H1 (cell line): ENCODE results near the gene EPHA5. TPM values are rescaled to one million over a fixed set of nuclear protein-coding genes. Genes with fewer than 3 reads are reported as not detected.

Source experiments
- CTCF ChIA-PET: fragments of 300-600 bp; sonication (Branson Sonifier 250); formaldehyde crosslinking; loops from one replicate; lab custom pipeline; 2021; ENCODE audit not compliant: partially characterized antibody; lab: Charles Lee
- POLR2A ChIA-PET: fragments of 300-600 bp; sonication (Branson Sonifier 250); formaldehyde crosslinking; loops from one replicate; lab custom pipeline; 2021; ENCODE audit warnings: inconsistent platforms; ENCODE audit not compliant: partially characterized antibody; lab: Charles Lee
- DNase-seq, 2 experiments: peaks; one replicate each; pipeline versions ENCODE4 v3.0.0 to v3.0.0-alpha.2; 2010 to 2022; ENCODE audit warnings: low spot score in 2 of 2, low read depth in 1 of 2, mixed read lengths in 1 of 2
- FAIRE-seq: peaks from 2 replicates; lab custom pipeline; 2011; peaks lifted over from hg19 to GRCh38; lab: Jason Lieb, UNC
- H2AFZ ChIP-seq: 2 replicates; pipeline ENCODE4 v1.8.1; 2012; ENCODE audit warnings: low read length, inconsistent platforms
- H2AK5ac ChIP-seq: 2 replicates; pipeline ENCODE4 v1.6.1; 2013; ENCODE audit warnings: low read depth, low read length
- H2BK120ac ChIP-seq: replicated peaks from 2 replicates; pipeline ENCODE3; 2013; ENCODE audit warnings: low read depth, low read length, inconsistent platforms
- H2BK12ac ChIP-seq: 2 replicates; pipeline ENCODE4 v1.6.1; 2013; ENCODE audit warnings: low read depth, low read length
- H2BK15ac ChIP-seq: 2 replicates; pipeline ENCODE4 v1.6.1; 2013; ENCODE audit warnings: low read length
- H2BK20ac ChIP-seq: 2 replicates; pipeline ENCODE4 v1.6.1; 2013; ENCODE audit warnings: low read length
- H2BK5ac ChIP-seq: 2 replicates; pipeline ENCODE4 v1.6.1; 2013; ENCODE audit warnings: low read depth, low read length
- H3K14ac ChIP-seq: 2 replicates; pipeline ENCODE4 v1.6.1; 2013; ENCODE audit warnings: inconsistent platforms; ENCODE audit not compliant: insufficient read length
- H3K18ac ChIP-seq: 2 replicates; pipeline ENCODE4 v1.6.1; 2013; ENCODE audit warnings: low read length; ENCODE audit errors: extremely low read depth
- H3K23ac ChIP-seq: 2 replicates; pipeline ENCODE4 v1.6.1; 2013; ENCODE audit warnings: inconsistent platforms; ENCODE audit not compliant: insufficient read length
- H3K23me2 ChIP-seq: 2 replicates; pipeline ENCODE4 v1.6.1; 2013; ENCODE audit warnings: low read depth, low read length
- H3K27ac ChIP-seq: 2 replicates; pipeline ENCODE4 v1.6.1; 2011; ENCODE audit warnings: low read depth, low read length, inconsistent platforms
- H3K27me3 ChIP-seq, 4 experiments: replicated peaks in 1 of 4; 1 replicate in 1 of 4; 2 replicates in 3 of 4; pipeline versions ENCODE4 v1.6.1 to v1.8.1; 2011 to 2013; ENCODE audit warnings: low read length in 3 of 4, mild to moderate bottlenecking in 3 of 4, inconsistent platforms in 2 of 4, mixed read lengths in 2 of 4, moderate library complexity in 1 of 4; ENCODE audit not compliant: control insufficient read depth in 3 of 4, insufficient read depth in 3 of 4; ENCODE audit errors: extremely low read depth in 1 of 4
- H3K36me3 ChIP-seq, 4 experiments: 2 replicates each; pipeline versions ENCODE4 v1.6.1 to v1.8.1; 2011 to 2013; ENCODE audit warnings: mild to moderate bottlenecking in 4 of 4, low read length in 3 of 4, moderate library complexity in 2 of 4, control low read depth in 1 of 4, inconsistent platforms in 1 of 4; ENCODE audit not compliant: insufficient read depth in 4 of 4, control insufficient read depth in 2 of 4
- H3K4ac ChIP-seq: replicated peaks from 2 replicates; pipeline ENCODE3; 2013; ENCODE audit warnings: low read length, low read depth, mixed read lengths, inconsistent platforms; ENCODE audit not compliant: insufficient read length
- H3K4me1 ChIP-seq, 4 experiments: replicated peaks in 1 of 4; 1 replicate in 1 of 4; 2 replicates in 3 of 4; pipeline versions ENCODE4 v1.6.1 to v1.8.1; 2011 to 2013; ENCODE audit warnings: low read length in 3 of 4, inconsistent platforms in 2 of 4, mixed read lengths in 1 of 4; ENCODE audit not compliant: insufficient read depth in 4 of 4, control insufficient read depth in 3 of 4
- H3K4me2 ChIP-seq, 2 experiments: 2 replicates each; pipeline versions ENCODE4 v1.6.1 to v1.8.1; 2011 to 2013; ENCODE audit warnings: low read depth in 2 of 2, low read length in 2 of 2, control low read depth in 1 of 2, inconsistent platforms in 1 of 2, mild to moderate bottlenecking in 1 of 2; ENCODE audit not compliant: insufficient read depth in 1 of 2
- H3K4me3 ChIP-seq, 4 experiments: fragments of 200-600, 300-600 bp in 1 of 4; sonication (generic), shearing (Covaris generic), sonication (Bioruptor Twin) in 1 of 4; 2 replicates each; pipeline versions ENCODE4 v1.5.1 to v1.8.1; 2011 to 2016; ENCODE audit warnings: low read length in 4 of 4, low read depth in 3 of 4, control low read depth in 2 of 4, inconsistent platforms in 2 of 4, mild to moderate bottlenecking in 2 of 4, mixed read lengths in 1 of 4, moderate library complexity in 1 of 4; ENCODE audit not compliant: insufficient read depth in 2 of 4; ENCODE audit errors: extremely low read depth in 1 of 4
- H3K56ac ChIP-seq: replicated peaks from 2 replicates; pipeline ENCODE3; 2013; ENCODE audit warnings: low read depth, mild to moderate bottlenecking, mixed read lengths, low read length, inconsistent platforms; ENCODE audit not compliant: insufficient read length
- H3K79me1 ChIP-seq: 2 replicates; pipeline ENCODE4 v1.6.1; 2013; ENCODE audit warnings: low read depth, low read length, control low read depth
- H3K79me2 ChIP-seq, 2 experiments: 2 replicates each; pipeline versions ENCODE4 v1.6.1 to v1.8.1; 2012 to 2013; ENCODE audit warnings: low read length in 2 of 2, mild to moderate bottlenecking in 2 of 2, inconsistent platforms in 1 of 2; ENCODE audit not compliant: insufficient read depth in 2 of 2, control insufficient read depth in 1 of 2
- H3K9ac ChIP-seq, 4 experiments: replicated peaks in 1 of 4; 1 replicate in 1 of 4; 2 replicates in 3 of 4; pipeline versions ENCODE4 v1.6.1 to v1.8.1; 2011 to 2013; ENCODE audit warnings: low read depth in 3 of 4, low read length in 3 of 4, control low read depth in 2 of 4, mild to moderate bottlenecking in 2 of 4, moderate library complexity in 2 of 4, inconsistent platforms in 1 of 4; ENCODE audit errors: extremely low read depth in 1 of 4
- H3K9me3 ChIP-seq, 2 experiments: 2 replicates each; pipeline versions ENCODE4 v1.6.1 to v1.8.1; 2012 to 2013; ENCODE audit warnings: mild to moderate bottlenecking in 2 of 2, moderate library complexity in 2 of 2, control low read depth in 1 of 2, inconsistent platforms in 1 of 2, low read depth in 1 of 2, low read length in 1 of 2, mixed read lengths in 1 of 2; ENCODE audit not compliant: insufficient read depth in 2 of 2
- H4K20me1 ChIP-seq, 2 experiments: replicated peaks in 1 of 2; 2 replicates each; pipeline versions ENCODE3 to v1.8.1; 2011 to 2013; ENCODE audit warnings: inconsistent platforms in 2 of 2, low read length in 2 of 2, mild to moderate bottlenecking in 1 of 2; ENCODE audit not compliant: insufficient read depth in 2 of 2, control insufficient read depth in 1 of 2
- H4K5ac ChIP-seq: 2 replicates; pipeline ENCODE4 v1.6.1; 2013; ENCODE audit warnings: low read length, low read depth, mixed read lengths, inconsistent platforms; ENCODE audit not compliant: insufficient read length
- H4K8ac ChIP-seq: 2 replicates; pipeline ENCODE4 v1.8.0; 2013; ENCODE audit warnings: mild to moderate bottlenecking, moderate library complexity, low read length, inconsistent platforms; ENCODE audit not compliant: insufficient read depth; ENCODE audit errors: extremely low read depth
- H4K91ac ChIP-seq: replicated peaks from 2 replicates; pipeline ENCODE3; 2013; ENCODE audit warnings: low read length, mixed read lengths, inconsistent platforms; ENCODE audit not compliant: insufficient read length
- ASH2L ChIP-seq: fragments of 200-600, 300-600 bp; sonication (generic); IDR thresholded peaks from one replicate; pipeline ENCODE4 v1.7.1; 2017; ENCODE audit warnings: low read length
- BCL11A ChIP-seq, 2 experiments: IDR thresholded peaks; one replicate each; pipeline ENCODE4 v1.6.1; 2011; ENCODE audit warnings: low read depth in 2 of 2, low read length in 2 of 2, mild to moderate bottlenecking in 2 of 2
- BRCA1 ChIP-seq: IDR thresholded peaks from 2 replicates; pipeline ENCODE4 v1.6.1; 2012; ENCODE audit warnings: low read depth, low read length, improper control_type of control experiment
- CREB1 ChIP-seq: IDR thresholded peaks from 2 replicates; pipeline ENCODE4 v1.6.1; 2012; ENCODE audit warnings: inconsistent platforms
- CTCF ChIP-seq, 3 experiments: IDR thresholded peaks; 1 replicate in 2 of 3; 2 replicates in 1 of 3; pipeline versions ENCODE4 v1.5.1 to v1.6.1; 2011; ENCODE audit warnings: low read length in 3 of 3, mild to moderate bottlenecking in 3 of 3, inconsistent platforms in 2 of 3, low read depth in 1 of 3, moderate library complexity in 1 of 3; ENCODE audit not compliant: insufficient read depth in 1 of 3; ENCODE audit errors: control extremely low read depth in 1 of 3
- EP300 ChIP-seq, 2 experiments: IDR thresholded peaks; 1 replicate in 1 of 2; 2 replicates in 1 of 2; pipeline ENCODE4 v1.6.1; 2011 to 2012; ENCODE audit warnings: low read depth in 2 of 2, low read length in 2 of 2, mild to moderate bottlenecking in 2 of 2, borderline replicate concordance in 1 of 2, inconsistent platforms in 1 of 2, moderate library complexity in 1 of 2
- JUN ChIP-seq: IDR thresholded peaks from 2 replicates; pipeline ENCODE4 v1.6.1; 2011; ENCODE audit warnings: low read depth, mild to moderate bottlenecking, improper control_type of control experiment, low read length
- POLR2A ChIP-seq, 2 experiments: IDR thresholded peaks; 1 replicate in 1 of 2; 2 replicates in 1 of 2; pipeline ENCODE4 v1.6.1; 2011; ENCODE audit warnings: low read depth in 2 of 2, low read length in 2 of 2, mild to moderate bottlenecking in 2 of 2; ENCODE audit errors: control extremely low read depth in 1 of 2
- RBBP5 ChIP-seq: IDR thresholded peaks from 2 replicates; pipeline ENCODE4 v1.7.1; 2012; ENCODE audit warnings: low read depth, mild to moderate bottlenecking, inconsistent platforms, low read length, moderate library complexity, borderline replicate concordance
- RFX5 ChIP-seq: IDR thresholded peaks from 2 replicates; pipeline ENCODE4 v1.6.1; 2011; ENCODE audit warnings: low read depth, low read length, improper control_type of control experiment, borderline replicate concordance
- TAF7 ChIP-seq: optimal IDR thresholded peaks from 2 replicates; pipeline ENCODE3; 2011; ENCODE audit warnings: low read depth, mild to moderate bottlenecking, inconsistent platforms, low read length, moderate library complexity, borderline replicate concordance
- TBP ChIP-seq: IDR thresholded peaks from 2 replicates; pipeline ENCODE4 v1.6.1; 2011; ENCODE audit warnings: low read depth, low read length, improper control_type of control experiment
- TEAD4 ChIP-seq: IDR thresholded peaks from 2 replicates; pipeline ENCODE4 v1.6.1; 2012; ENCODE audit warnings: low read depth, low read length, inconsistent platforms, mixed read lengths
- YY1 ChIP-seq: IDR thresholded peaks from 2 replicates; pipeline ENCODE4 v1.6.1; 2011; ENCODE audit warnings: low read depth, mild to moderate bottlenecking, low read length
- WGBS, 2 experiments: shearing (Covaris generic) in 1 of 2; methylation state at CpG; one replicate each; pipeline versions ENCODE4 v1.1.6 to v1.1.7; 2013 to 2015; ENCODE audit warnings: low lambda C conversion rate in 2 of 2, mixed read lengths in 2 of 2, inconsistent platforms in 1 of 2, low coverage in 1 of 2, missing lambda C conversion rate in 1 of 2; ENCODE audit not compliant: insufficient replicate concordance in 2 of 2, insufficient coverage in 1 of 2, insufficient read length in 1 of 2; ENCODE audit errors: extremely low coverage in 1 of 2, missing lambda C conversion rate in 1 of 2; 5-methylcytosine and 5-hydroxymethylcytosine counted together
- polyA plus RNA-seq, 7 experiments: library from polyadenylated mRNA; depleted of rRNA in 3 of 7; stranded (reverse) in 5 of 7; unstranded in 2 of 7; fragments of >200 nt in 5 of 7; fragments of 200-250 nt in 2 of 7; gene quantifications; 1 replicate in 5 of 7; 2 replicates in 1 of 7; 4 replicates in 1 of 7; pipeline versions ENCODE4 v1.2.1 to v1.2.3, GENCODE V29; 2011 to 2013; ENCODE audit warnings: missing spikeins in 2 of 7, mixed read lengths in 2 of 7
- total RNA-seq: library from RNA; stranded (reverse); fragmentation: NEBNext Ultra II Directional; extraction: Animal tissue kit (Norgen Biotek cat#: 25700); gene quantifications from 2 replicates; pipeline ENCODE4 v1.2.1, GENCODE V29; 2021

EPHA5 gene
- total and polyA plus RNA-seq, 2 of the 8 experiments (the other 6 are each of a cell fraction or from before 2014, with no cell fraction given): 0.03 to 0.11 TPM

- H2AFZ ChIP-seq: no peak overlapping the region; the same call in 1 of the 2 replicates
- no peaks in the 10 kb centered on the region for H3K23me2 ChIP-seq
- no peaks in the 10 kb centered on the region for H3K4me1 ChIP-seq
- no peak overlapping the region for H3K18ac ChIP-seq
- no peak overlapping the region for H3K4me3 ChIP-seq
- no peak overlapping the region for H2BK15ac ChIP-seq
- H3K9ac ChIP-seq: no peak overlapping the region
- no peaks in the 10 kb centered on the region for H3K79me2 ChIP-seq
- H3K79me1 ChIP-seq: no peaks in the 10 kb centered on the region
- H4K91ac ChIP-seq: no peak overlapping the region
- H2BK12ac ChIP-seq: no peak overlapping the region
- no peak overlapping the region for H3K4me2 ChIP-seq
- no peaks in the 10 kb centered on the region for H3K9me3 ChIP-seq
- no peaks in the 10 kb centered on the region for H3K36me3 ChIP-seq
- no peak overlapping the region for H3K27ac ChIP-seq
- ChIA-PET POLR2A (no interaction called here), CTCF (no interaction called here)
- no peak overlapping the region for H3K56ac ChIP-seq
- no peak overlapping the region for H2AK5ac ChIP-seq
- H4K8ac ChIP-seq: no peak overlapping the region
- H3K27me3 ChIP-seq: no peaks in the 10 kb centered on the region
- no peak overlapping the region for H4K5ac ChIP-seq
- DNase-seq (no peak), FAIRE-seq (no peak)
- no peak overlapping the region for H3K23ac ChIP-seq
- no peak overlapping the region for H3K4ac ChIP-seq
- no peak overlapping the region for H3K14ac ChIP-seq
- no peak overlapping the region for H2BK20ac ChIP-seq
- H2BK5ac ChIP-seq: no peak overlapping the region
- no peaks in the 10 kb centered on the region for H4K20me1 ChIP-seq
- no peak overlapping the region for H2BK120ac ChIP-seq
- WGBS, 2 experiments: 95% methylated on average over 1 of the region's 1 CpG; no CpG with 5 or more reads in 1 of the 2 experiments
- TF ChIP-seq CREB1 (no peak), RFX5 (no peak), CTCF (IDR thresholded peaks at IDR 0.05; ENCODE audit: control extremely low read depth in 1 of 3, insufficient read depth in 1 of 3, low read depth in 1 of 3, low read length in 3 of 3) (no peak), TAF7 (no peak), TEAD4 (no peak), BCL11A (IDR thresholded peaks at IDR 0.05; ENCODE audit: low read depth in 2 of 2, low read length in 2 of 2) (no peak), BRCA1 (no peak), ASH2L (no peak), POLR2A (IDR thresholded peaks at IDR 0.05; ENCODE audit: control extremely low read depth in 1 of 2, low read depth in 2 of 2, low read length in 2 of 2) (no peak), EP300 (IDR thresholded peaks at IDR 0.05; ENCODE audit: borderline replicate concordance in 1 of 2, low read depth in 2 of 2, low read length in 2 of 2) (no peak), RBBP5 (no peak), JUN (no peak), YY1 (no peak), TBP (no peak)
These were observed 303.0 kb downstream of the EPHA5 start for GRCh38 chr4:65367306-65367705.
